ENCODE data around the gene PNKD.

GRCh38 chr2:218317303-218317630 is 46.9 kb downstream of the PNKD start:
- no peak for TF ChIP-seq CTCF (IDR thresholded peaks at IDR 0.05 in 4 of 5, conservative IDR thresholded peaks at IDR 0.05 in 1 of 5)
- no peak for TF ChIP-seq POLR2A (IDR thresholded peaks at IDR 0.05)
